Kidney epithelial cell (primary cell): ENCODE measurements around the gene MAN1A1. TPM values are rescaled to one million over a fixed set of nuclear protein-coding genes. Genes with fewer than 3 reads are reported as not detected.

Experiments
- DNase-seq: peaks from one replicate; pipeline ENCODE4 v3.0.0-alpha.2; 2010; ENCODE audit warnings: low read depth
- H3K27me3 ChIP-seq: 2 replicates; pipeline ENCODE4 v1.6.0; 2011; ENCODE audit warnings: low read length; ENCODE audit not compliant: control insufficient read depth, insufficient read depth
- H3K36me3 ChIP-seq: 2 replicates; pipeline ENCODE4 v1.5.1; 2011; ENCODE audit warnings: low read length; ENCODE audit not compliant: control insufficient read depth, insufficient read depth
- H3K4me3 ChIP-seq: 2 replicates; pipeline ENCODE4 v1.5.1; 2011; ENCODE audit warnings: low read depth, mild to moderate bottlenecking, control low read depth, low read length
- total RNA-seq: library from RNA; depleted of rRNA; stranded (reverse); fragments of >200 nt; gene quantifications from 2 replicates; pipeline ENCODE4 v1.2.3, GENCODE V29; 2015
- TF ChIP-seq, protein P1 (sequence below): IDR thresholded peaks from 2 replicates; pipeline ENCODE4 v1.5.1; 2011; ENCODE audit warnings: mild to moderate bottlenecking, moderate library complexity, low read length, control low read depth, inconsistent platforms; ENCODE audit not compliant: insufficient read depth, poor library complexity, severe bottlenecking

The MAN1A1 gene
- total RNA-seq, 1 donor from 2014 or later, result 15.0 TPM

DNA sequence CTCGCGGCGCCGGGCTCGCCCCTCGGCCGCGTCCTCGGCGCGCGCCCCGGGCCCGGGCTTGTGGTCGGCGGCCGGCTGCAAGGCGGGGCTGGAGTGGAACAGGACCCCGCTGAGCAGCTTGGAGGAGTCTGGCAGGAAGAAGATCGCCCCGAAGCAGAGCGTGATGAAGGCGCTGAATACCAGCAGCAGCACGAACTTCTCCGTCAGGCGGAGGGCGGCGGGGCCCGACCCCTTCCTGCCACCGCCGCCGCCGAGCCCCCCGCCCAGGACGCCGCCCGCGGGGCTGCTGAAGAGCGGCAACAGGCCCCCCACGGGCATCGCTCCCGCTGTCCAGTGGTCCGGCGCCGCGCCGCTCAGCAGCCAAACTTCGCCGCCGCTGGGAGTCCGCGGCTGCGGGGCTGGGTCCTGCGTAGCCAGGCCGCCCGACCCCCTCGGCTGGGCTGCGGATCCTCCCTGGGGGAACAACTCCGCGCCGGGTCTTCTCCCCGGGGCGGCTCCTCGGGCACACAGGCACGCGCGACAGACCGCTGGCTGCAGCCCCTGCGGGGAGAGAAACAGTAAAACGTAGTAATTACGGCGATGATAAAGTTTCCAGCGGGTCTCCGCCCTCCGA is 707 bp downstream of the MAN1A1 start:
- no peak for DNase-seq
- TF ChIP-seq, protein P1, sequence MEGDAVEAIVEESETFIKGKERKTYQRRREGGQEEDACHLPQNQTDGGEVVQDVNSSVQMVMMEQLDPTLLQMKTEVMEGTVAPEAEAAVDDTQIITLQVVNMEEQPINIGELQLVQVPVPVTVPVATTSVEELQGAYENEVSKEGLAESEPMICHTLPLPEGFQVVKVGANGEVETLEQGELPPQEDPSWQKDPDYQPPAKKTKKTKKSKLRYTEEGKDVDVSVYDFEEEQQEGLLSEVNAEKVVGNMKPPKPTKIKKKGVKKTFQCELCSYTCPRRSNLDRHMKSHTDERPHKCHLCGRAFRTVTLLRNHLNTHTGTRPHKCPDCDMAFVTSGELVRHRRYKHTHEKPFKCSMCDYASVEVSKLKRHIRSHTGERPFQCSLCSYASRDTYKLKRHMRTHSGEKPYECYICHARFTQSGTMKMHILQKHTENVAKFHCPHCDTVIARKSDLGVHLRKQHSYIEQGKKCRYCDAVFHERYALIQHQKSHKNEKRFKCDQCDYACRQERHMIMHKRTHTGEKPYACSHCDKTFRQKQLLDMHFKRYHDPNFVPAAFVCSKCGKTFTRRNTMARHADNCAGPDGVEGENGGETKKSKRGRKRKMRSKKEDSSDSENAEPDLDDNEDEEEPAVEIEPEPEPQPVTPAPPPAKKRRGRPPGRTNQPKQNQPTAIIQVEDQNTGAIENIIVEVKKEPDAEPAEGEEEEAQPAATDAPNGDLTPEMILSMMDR, result no peak
- H3K27me3 ChIP-seq, result peaks cover 2% of the 10 kb centered on the region
- H3K36me3 ChIP-seq, result no peaks in the 10 kb centered on the region
- peak overlapping the region; percentile 81 for H3K4me3 ChIP-seq

DNA sequence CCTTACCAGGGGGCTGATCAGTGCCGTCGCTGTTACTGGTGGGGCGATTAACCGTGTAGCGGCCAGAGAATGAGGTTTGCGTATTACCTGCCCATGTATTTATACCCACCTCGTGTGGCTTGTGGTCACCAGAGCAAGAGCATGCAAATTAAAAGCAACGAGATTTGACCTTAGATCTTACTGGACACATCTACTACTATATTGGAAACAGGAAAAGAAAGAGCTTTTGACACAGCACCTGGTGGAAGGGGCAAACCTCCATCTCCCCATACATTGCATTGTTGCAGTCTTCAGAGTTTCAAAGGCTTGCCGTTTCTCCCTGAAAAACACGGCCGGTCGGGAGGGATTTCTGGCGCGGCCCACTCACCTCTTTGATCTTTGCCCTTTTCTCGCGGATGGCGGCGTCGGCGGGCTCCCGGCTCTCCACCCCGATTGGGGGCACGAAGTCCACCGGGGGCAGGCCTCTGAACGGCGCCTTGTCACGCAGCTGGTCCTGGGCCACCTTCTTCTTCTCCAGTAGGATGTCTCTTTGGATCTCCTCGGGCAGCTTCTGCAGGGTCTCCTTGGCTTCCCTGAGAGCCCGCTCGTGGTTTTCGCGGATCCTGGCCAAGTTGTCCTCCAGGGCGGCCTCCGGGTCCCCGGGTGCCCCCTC is 1.3 kb downstream of the MAN1A1 start:
- DNase-seq, result no peak

DNA sequence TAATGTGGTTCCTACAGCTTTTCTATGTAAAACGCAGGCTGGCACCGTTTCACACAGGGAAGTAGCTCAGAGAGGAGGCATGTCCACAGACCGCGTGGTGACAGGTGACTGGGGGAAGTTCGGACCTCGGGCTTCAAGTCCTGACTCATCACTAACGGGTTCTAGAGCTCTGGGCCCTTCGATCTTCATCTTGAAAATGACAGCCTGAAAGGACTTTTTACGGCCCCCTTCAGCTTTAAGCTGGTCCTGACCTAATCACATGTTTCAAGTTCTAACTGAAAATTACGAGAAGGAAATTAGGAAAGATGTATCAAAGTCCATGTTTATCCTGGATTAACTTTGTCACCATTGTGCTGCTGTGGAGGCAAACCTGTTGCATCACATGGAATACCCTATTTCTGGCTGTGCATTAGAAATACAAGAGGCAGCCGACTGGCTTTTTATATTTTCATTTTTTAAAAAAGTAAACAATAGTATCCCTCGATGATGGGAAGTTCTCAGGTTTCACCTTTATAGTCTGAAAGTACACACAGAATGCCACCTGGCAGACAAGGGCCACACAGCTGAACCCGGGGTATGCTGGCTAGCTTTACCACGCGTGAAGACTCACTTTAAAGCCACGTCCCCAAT is 2.0 kb downstream of the MAN1A1 start:
- TF ChIP-seq, protein P1, result no peak
- peaks cover 2% of the 10 kb centered on the region for H3K27me3 ChIP-seq
- peak overlapping the region; percentile 81 for H3K4me3 ChIP-seq
- DNase-seq, result no peak
- H3K36me3 ChIP-seq, result no peaks in the 10 kb centered on the region

More for the DNA sequence above, 1.3 kb downstream of the MAN1A1 start:
- Histone ChIP-seq H3K36me3 (no peaks in the 10 kb centered on the region), H3K27me3 (peaks cover 2% of the 10 kb centered on the region), H3K4me3 (peak overlapping the region; percentile 81)
- TF ChIP-seq, protein P1, result no peak

DNA sequence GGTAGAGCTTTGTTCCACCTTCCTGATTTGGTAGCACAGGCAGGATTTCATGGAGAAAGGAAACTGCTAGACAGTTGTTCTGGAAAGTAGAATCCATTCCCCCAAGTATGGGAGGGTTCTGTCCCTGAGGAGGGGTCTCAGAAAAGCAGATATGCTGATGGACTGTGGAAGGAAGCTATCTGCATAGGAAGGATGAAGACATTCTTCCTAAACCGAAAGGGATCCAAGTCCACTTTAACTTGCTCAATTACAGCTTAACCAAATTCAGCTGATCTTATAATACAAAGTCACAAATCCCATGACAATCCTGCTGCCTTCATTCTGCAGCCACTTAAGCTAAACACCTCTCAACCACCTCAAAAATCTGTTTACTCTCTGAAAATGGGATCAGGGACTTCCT is 2.6 kb downstream of the MAN1A1 start:
- TF ChIP-seq, protein P1, result no peak
- no peak overlapping the region for H3K4me3 ChIP-seq
- H3K36me3 ChIP-seq, result no peaks in the 10 kb centered on the region
- H3K27me3 ChIP-seq, result peaks cover 2% of the 10 kb centered on the region
- no peak for DNase-seq

DNA sequence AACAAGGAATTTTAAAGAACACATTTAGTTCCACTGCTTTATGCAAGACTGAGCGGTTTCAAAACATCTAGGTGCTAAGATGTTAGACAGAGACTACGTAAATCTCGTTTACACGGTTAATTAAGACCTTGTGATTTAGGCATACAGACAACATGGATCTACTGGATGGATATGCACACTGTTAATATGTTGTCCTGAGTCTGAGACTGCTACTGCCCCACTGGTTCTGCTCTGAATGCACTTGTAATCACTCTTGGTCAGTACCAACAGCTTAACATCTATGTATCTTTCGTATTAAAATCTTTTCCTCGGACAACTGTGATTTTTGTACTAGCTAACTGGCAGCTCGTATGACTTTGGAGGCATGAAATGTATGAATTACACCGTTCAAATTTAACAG is 3.1 kb downstream of the MAN1A1 start:
- peaks cover 2% of the 10 kb centered on the region for H3K27me3 ChIP-seq
- H3K36me3 ChIP-seq, result no peaks in the 10 kb centered on the region
- TF ChIP-seq, protein P1, result no peak
- DNase-seq, result no peak
- H3K4me3 ChIP-seq, result no peak overlapping the region
